ENCODE results near the gene ANO8.

DNA sequence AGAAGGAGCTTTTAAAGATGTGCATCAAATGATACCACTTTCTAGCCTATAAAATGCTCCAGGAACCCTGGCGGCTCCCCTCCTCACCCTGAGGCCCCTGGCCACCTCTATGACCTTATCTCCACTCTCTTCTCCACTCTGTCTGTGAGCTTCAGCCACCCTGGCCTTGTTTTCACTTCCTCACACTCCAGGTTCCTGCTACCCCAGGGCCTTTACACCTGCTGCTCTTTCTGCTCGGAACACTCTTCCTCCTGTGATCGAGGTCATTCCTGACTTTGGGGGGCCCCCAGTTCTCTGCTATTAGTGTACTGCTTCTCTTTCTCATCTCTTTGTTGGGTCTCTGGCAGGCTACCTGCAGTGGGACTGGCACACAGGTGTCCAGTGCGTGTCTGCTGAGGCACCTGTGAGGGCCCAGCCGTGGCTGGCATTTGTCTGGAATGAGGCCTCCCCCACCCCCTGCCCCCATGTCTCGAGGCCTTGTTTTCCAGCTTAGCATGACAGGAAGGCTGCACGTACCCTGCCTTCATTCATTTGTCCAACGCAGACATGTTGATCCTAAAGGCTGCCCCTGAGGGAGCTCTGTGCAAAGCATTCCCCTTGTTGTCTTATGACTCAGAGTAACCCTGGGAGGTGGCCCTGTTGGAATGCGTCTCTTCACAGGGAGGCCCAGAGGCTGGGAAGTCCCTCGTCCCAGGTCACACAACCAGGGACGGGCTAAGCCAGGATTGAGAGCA is 23.0 kb downstream of the ANO8 start:
- no peak for TF ChIP-seq POLR2A (IDR thresholded peaks at IDR 0.05)
- no peak for TF ChIP-seq CTCF (IDR thresholded peaks at IDR 0.05)
- no peak for TF ChIP-seq POLR2AphosphoS5 (IDR thresholded peaks at IDR 0.05)
- no peak for TF ChIP-seq EP300 (IDR thresholded peaks at IDR 0.05)
